GM12878 (cell line): ENCODE measurements around the gene FNDC3B. TPM values are rescaled to one million over a fixed set of nuclear protein-coding genes. Genes with fewer than 3 reads are reported as not detected.

Source experiments
- ATAC-seq: fragments of 200-7000 bp; cut with Tn5 transposase; 3 replicates; pipeline ENCODE4 v1.9.1; 2020; ENCODE audit warnings: mild to moderate bottlenecking, moderate library complexity
- BruUV-seq: library from RNA; stranded (reverse); fragments of 400-500 nt; replicated peaks from 2 replicates; lab custom pipeline; 2021; lab: Mats Ljungman, UMichigan
- CTCF ChIA-PET: fragments of 300-600 bp; sonication (Branson Sonifier 250); formaldehyde crosslinking; extraction: SDS; loops from one replicate; lab custom pipeline; 2021; ENCODE audit warnings: inconsistent platforms; lab: Yijun Ruan, JAX
- POLR2A ChIA-PET: fragments of 350-600 bp; formaldehyde crosslinking; extraction: SDS; loops from one replicate; lab custom pipeline; 2021; ENCODE audit warnings: inconsistent platforms; lab: Charles Lee
- RAD21 ChIA-PET: fragments of 300-600 bp; sonication (Branson Sonifier 250); formaldehyde crosslinking; loops from one replicate; lab custom pipeline; 2023; ENCODE audit warnings: antibody characterized with exemption; ENCODE audit not compliant: unreplicated experiment; lab: Charles Lee
- SMC1A ChIA-PET: fragments of 300-600 bp; sonication (Branson Sonifier 250); formaldehyde crosslinking; loops from one replicate; lab custom pipeline; 2023; ENCODE audit not compliant: unreplicated experiment, uncharacterized antibody; lab: Charles Lee
- DNase-seq: peaks from one replicate; pipeline ENCODE4 v3.0.0-alpha.2; 2011; ENCODE audit warnings: low read depth, low spot score
- FAIRE-seq: peaks from 3 replicates; lab custom pipeline; 2011; peaks lifted over from hg19 to GRCh38; lab: Jason Lieb, UNC
- H2AFZ ChIP-seq: 2 replicates; pipeline ENCODE4 v1.6.0; 2011; ENCODE audit warnings: low read depth, low read length, control low read depth; ENCODE audit not compliant: control insufficient read depth
- H3K27ac ChIP-seq: 2 replicates; pipeline ENCODE4 v1.5.1; 2011; ENCODE audit warnings: control low read depth; ENCODE audit not compliant: control insufficient read depth, insufficient read depth
- H3K27me3 ChIP-seq, 2 experiments: replicated peaks in 1 of 2; 2 replicates each; pipeline versions ENCODE4 v1.6.0 to v1.6.1; 2011; ENCODE audit warnings: low read length in 1 of 2; ENCODE audit not compliant: control insufficient read depth in 2 of 2, insufficient read depth in 2 of 2
- H3K36me3 ChIP-seq, 2 experiments: 2 replicates each; pipeline ENCODE4 v1.5.1; 2011; ENCODE audit warnings: low read length in 1 of 2; ENCODE audit not compliant: control insufficient read depth in 2 of 2, insufficient read depth in 2 of 2
- H3K4me1 ChIP-seq: 2 replicates; pipeline ENCODE4 v1.6.1; 2011; ENCODE audit warnings: mild to moderate bottlenecking, low read length, moderate library complexity, mixed read lengths; ENCODE audit not compliant: control insufficient read depth, insufficient read depth
- H3K4me2 ChIP-seq: 2 replicates; pipeline ENCODE4 v1.6.0; 2011; ENCODE audit warnings: control low read depth; ENCODE audit not compliant: control insufficient read depth, insufficient read depth
- H3K4me3 ChIP-seq: fragments of 200-600 bp; sonication (generic); 2 replicates; pipeline ENCODE4 v1.5.1; 2016
- H3K79me2 ChIP-seq: 2 replicates; pipeline ENCODE4 v1.6.0; 2011; ENCODE audit warnings: low read length; ENCODE audit not compliant: control insufficient read depth, insufficient read depth
- H3K9ac ChIP-seq: 2 replicates; pipeline ENCODE4 v1.8.0; 2011; ENCODE audit warnings: low read length, control low read depth, mixed read lengths; ENCODE audit not compliant: control insufficient read depth, insufficient read depth
- H3K9me3 ChIP-seq: replicated peaks from 3 replicates; pipeline ENCODE4 v1.5.1; 2011; ENCODE audit warnings: mild to moderate bottlenecking, low read length; ENCODE audit not compliant: control insufficient read depth, insufficient read depth
- H4K20me1 ChIP-seq: 2 replicates; pipeline ENCODE4 v1.6.0; 2011; ENCODE audit not compliant: control insufficient read depth, insufficient read depth
- ATF7 ChIP-seq: fragments of 450-650 bp; IDR thresholded peaks from 2 replicates; pipeline ENCODE4 v1.6.1; 2016; ENCODE audit warnings: low read depth, mild to moderate bottlenecking
- CBX3 ChIP-seq: fragments of 200-600 bp; sonication (generic); IDR thresholded peaks from 2 replicates; pipeline ENCODE4 v1.6.1; 2016; ENCODE audit warnings: low read depth, borderline replicate concordance
- MEF2B ChIP-seq: fragments of 450-650 bp; IDR thresholded peaks from 2 replicates; pipeline ENCODE4 v1.6.1; 2018; ENCODE audit warnings: mild to moderate bottlenecking, moderate library complexity; ENCODE audit not compliant: partially characterized antibody, poor library complexity, severe bottlenecking
- TARDBP ChIP-seq: IDR thresholded peaks from 2 replicates; pipeline ENCODE4 v1.6.1; 2016; ENCODE audit warnings: borderline replicate concordance
- WGBS: methylation state at CpG from one replicate; pipeline ENCODE4 v1.1.6; 2016; ENCODE audit warnings: low lambda C conversion rate; ENCODE audit not compliant: insufficient replicate concordance, insufficient coverage; ENCODE audit errors: missing lambda C conversion rate; 5-methylcytosine and 5-hydroxymethylcytosine counted together
- in situ Hi-C: fragments of 300-500 bp; cut with MboI; formaldehyde crosslinking; loops from 9 replicates; pipeline ENCODE4 v1.14.3; 2018; ENCODE audit warnings: mixed read lengths
- intact Hi-C: fragments of 100-400 bp; cut with micrococcal nuclease; formaldehyde crosslinking; loops from one replicate; pipeline ENCODE4 v1.14.2; 2022; ENCODE audit not compliant: unreplicated experiment
- polyA plus RNA-seq, 11 experiments: library from polyadenylated mRNA; depleted of rRNA in 4 of 11; unstranded in 6 of 11; stranded (reverse) in 5 of 11; fragments of >200 nt; fragmentation: Nextera tagmentation in 4 of 11; fragmentation: Illumina TruSeq in 1 of 11; extraction: Ambion mirVana in 4 of 11; extraction: Trizol in 1 of 11; gene quantifications; 1 replicate in 1 of 11; 2 replicates in 10 of 11; pipeline versions ENCODE4 v1.2.1 to v1.2.3, GENCODE V29; 2011 to 2016; ENCODE audit warnings: inconsistent platforms in 2 of 11, missing spikeins in 2 of 11, low read depth in 1 of 11
- total RNA-seq, 4 experiments: library from RNA; depleted of rRNA in 3 of 4; stranded (reverse); fragments of >200 nt in 3 of 4; fragmentation: Illumina TruSeq in 1 of 4; extraction: Trizol in 1 of 4; gene quantifications; 2 replicates each; pipeline versions ENCODE4 v1.2.1 to v1.2.3, GENCODE V29; 2013 to 2021
- TF ChIP-seq, protein P1 (sequence below): fragments of 450-650 bp; IDR thresholded peaks from 2 replicates; pipeline ENCODE4 v1.6.1; 2016; ENCODE audit warnings: mild to moderate bottlenecking, moderate library complexity, borderline replicate concordance
- TF ChIP-seq, protein P2 (sequence below): fragments of 450-650 bp; IDR thresholded peaks from 2 replicates; pipeline ENCODE4 v1.6.1; 2017; ENCODE audit warnings: mild to moderate bottlenecking, low read depth, inconsistent platforms; ENCODE audit not compliant: poor library complexity, severe bottlenecking
- TF ChIP-seq, protein P3 (sequence below), 3 experiments: IDR thresholded peaks in 2 of 3; conservative IDR thresholded peaks in 1 of 3; 2 replicates each; pipeline ENCODE4 v1.5.1; 2011; ENCODE audit warnings: low read depth in 3 of 3, low read length in 3 of 3, mild to moderate bottlenecking in 3 of 3, control low read depth in 2 of 3, moderate library complexity in 2 of 3, inconsistent platforms in 1 of 3, mixed read lengths in 1 of 3; ENCODE audit not compliant: control insufficient read depth in 2 of 3, insufficient read depth in 1 of 3; ENCODE audit errors: extremely low read depth in 1 of 3
- TF ChIP-seq, protein P4 (sequence below): fragments of 450-650 bp; IDR thresholded peaks from 2 replicates; pipeline ENCODE4 v1.6.1; 2017; ENCODE audit warnings: mild to moderate bottlenecking, moderate library complexity

The FNDC3B gene
- total and polyA plus RNA-seq, 10 of the 15 experiments (the other 5 are each of a cell fraction or from before 2014, with no cell fraction given) = 7.9 to 35.0 (median 18.5) TPM

DNA sequence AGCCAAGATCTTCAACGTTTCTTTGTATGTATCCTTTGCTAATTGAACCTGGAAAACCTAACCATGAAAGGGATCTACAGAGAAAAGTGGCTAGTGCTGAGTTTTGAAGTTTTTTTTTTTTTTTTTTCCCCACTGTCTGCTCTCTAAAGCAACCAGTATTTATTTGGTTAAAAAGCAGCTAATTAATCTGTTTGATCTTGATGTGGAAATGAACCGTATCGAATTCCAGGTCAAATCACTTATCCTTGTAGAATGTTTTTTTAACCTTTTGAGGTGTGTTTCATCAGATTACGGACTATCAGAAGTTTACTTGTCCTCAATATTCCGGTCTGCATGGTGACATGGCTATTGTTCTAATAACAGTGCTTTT lies 117.2 kb downstream of the FNDC3B start (continued):
- TF ChIP-seq, protein P1, sequence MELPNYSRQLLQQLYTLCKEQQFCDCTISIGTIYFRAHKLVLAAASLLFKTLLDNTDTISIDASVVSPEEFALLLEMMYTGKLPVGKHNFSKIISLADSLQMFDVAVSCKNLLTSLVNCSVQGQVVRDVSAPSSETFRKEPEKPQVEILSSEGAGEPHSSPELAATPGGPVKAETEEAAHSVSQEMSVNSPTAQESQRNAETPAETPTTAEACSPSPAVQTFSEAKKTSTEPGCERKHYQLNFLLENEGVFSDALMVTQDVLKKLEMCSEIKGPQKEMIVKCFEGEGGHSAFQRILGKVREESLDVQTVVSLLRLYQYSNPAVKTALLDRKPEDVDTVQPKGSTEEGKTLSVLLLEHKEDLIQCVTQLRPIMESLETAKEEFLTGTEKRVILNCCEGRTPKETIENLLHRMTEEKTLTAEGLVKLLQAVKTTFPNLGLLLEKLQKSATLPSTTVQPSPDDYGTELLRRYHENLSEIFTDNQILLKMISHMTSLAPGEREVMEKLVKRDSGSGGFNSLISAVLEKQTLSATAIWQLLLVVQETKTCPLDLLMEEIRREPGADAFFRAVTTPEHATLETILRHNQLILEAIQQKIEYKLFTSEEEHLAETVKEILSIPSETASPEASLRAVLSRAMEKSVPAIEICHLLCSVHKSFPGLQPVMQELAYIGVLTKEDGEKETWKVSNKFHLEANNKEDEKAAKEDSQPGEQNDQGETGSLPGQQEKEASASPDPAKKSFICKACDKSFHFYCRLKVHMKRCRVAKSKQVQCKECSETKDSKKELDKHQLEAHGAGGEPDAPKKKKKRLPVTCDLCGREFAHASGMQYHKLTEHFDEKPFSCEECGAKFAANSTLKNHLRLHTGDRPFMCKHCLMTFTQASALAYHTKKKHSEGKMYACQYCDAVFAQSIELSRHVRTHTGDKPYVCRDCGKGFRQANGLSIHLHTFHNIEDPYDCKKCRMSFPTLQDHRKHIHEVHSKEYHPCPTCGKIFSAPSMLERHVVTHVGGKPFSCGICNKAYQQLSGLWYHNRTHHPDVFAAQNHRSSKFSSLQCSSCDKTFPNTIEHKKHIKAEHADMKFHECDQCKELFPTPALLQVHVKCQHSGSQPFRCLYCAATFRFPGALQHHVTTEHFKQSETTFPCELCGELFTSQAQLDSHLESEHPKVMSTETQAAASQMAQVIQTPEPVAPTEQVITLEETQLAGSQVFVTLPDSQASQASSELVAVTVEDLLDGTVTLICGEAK = no peak
- TF ChIP-seq ATF7 = no peak

DNA sequence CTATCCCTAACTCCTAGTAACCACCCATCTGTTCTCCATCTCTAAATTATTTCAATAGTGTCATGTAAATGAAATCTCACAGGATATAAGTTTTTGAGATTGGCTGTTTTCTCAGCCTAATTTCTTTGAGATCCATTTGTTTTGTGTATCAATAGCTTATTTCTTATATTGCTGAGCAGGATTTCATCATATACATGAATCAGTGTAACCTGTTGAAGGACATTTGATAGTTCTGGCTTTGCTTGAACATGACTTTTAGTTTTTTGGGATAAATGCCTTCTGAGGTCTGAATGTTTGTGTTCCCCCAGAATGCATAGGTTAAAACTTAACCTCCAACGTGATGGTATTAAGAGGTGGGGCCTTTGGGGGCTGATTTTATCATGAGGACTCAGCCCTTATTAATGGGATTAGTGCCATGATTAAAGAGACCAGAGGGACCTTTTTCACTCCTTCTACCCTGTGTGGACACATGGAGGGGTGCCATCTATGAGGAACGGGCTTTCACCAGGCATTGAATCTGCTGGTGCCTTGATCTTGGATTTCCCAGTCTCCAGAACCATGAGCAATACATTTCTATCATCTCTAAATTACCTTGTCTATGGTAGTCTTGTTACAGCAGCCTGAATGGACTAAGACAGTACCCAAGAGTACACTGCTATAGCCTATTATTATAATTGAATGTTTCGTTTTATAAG lies 118.3 kb downstream of the FNDC3B start:
- Histone ChIP-seq H3K79me2 (peaks cover 48% of the 10 kb centered on the region), H3K9ac (no peak overlapping the region), H3K4me3 (no peak overlapping the region), H3K4me1 (peaks cover 31% of the 10 kb centered on the region), H2AFZ (no peak overlapping the region), H3K4me2 (no peak overlapping the region), H4K20me1 (no peaks in the 10 kb centered on the region; the same call in 1 of the 2 replicates), H3K36me3 (no peaks in the 10 kb centered on the region; a peak in 1 of 4 replicates), H3K27ac (no peak overlapping the region), H3K27me3 (no peaks in the 10 kb centered on the region), H3K9me3 (no peaks in the 10 kb centered on the region; the same call in 1 of the 3 replicates)
- ChIA-PET CTCF (interaction anchor here (0.6 to 1.4 kb wide), 4 partner anchors 8 to 173 kb away, joined by 3 to 4 read pairs (median 3); no protein-coding TSS in a partner anchor), RAD21 (no interaction called here), POLR2A (no interaction called here), SMC1A (interaction anchor here (0.8 to 23.1 kb wide), 4 partner anchors 9 to 54 kb away, joined by 3 to 441 read pairs (median 129); no protein-coding TSS in a partner anchor)
- BruUV-seq = no TSS peak
- ATAC-seq (no peak), FAIRE-seq (no peak), DNase-seq (no peak)
- in situ Hi-C loops (no loop called here), intact Hi-C loops (no loop called here)
- 93% methylated on average over 3 of the region's 3 CpGs for WGBS
- no peak for TF ChIP-seq CBX3
- TF ChIP-seq, protein P2, sequence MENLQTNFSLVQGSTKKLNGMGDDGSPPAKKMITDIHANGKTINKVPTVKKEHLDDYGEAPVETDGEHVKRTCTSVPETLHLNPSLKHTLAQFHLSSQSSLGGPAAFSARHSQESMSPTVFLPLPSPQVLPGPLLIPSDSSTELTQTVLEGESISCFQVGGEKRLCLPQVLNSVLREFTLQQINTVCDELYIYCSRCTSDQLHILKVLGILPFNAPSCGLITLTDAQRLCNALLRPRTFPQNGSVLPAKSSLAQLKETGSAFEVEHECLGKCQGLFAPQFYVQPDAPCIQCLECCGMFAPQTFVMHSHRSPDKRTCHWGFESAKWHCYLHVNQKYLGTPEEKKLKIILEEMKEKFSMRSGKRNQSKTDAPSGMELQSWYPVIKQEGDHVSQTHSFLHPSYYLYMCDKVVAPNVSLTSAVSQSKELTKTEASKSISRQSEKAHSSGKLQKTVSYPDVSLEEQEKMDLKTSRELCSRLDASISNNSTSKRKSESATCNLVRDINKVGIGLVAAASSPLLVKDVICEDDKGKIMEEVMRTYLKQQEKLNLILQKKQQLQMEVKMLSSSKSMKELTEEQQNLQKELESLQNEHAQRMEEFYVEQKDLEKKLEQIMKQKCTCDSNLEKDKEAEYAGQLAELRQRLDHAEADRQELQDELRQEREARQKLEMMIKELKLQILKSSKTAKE = no peak
- no peak for TF ChIP-seq MEF2B
- TF ChIP-seq, protein P3, sequence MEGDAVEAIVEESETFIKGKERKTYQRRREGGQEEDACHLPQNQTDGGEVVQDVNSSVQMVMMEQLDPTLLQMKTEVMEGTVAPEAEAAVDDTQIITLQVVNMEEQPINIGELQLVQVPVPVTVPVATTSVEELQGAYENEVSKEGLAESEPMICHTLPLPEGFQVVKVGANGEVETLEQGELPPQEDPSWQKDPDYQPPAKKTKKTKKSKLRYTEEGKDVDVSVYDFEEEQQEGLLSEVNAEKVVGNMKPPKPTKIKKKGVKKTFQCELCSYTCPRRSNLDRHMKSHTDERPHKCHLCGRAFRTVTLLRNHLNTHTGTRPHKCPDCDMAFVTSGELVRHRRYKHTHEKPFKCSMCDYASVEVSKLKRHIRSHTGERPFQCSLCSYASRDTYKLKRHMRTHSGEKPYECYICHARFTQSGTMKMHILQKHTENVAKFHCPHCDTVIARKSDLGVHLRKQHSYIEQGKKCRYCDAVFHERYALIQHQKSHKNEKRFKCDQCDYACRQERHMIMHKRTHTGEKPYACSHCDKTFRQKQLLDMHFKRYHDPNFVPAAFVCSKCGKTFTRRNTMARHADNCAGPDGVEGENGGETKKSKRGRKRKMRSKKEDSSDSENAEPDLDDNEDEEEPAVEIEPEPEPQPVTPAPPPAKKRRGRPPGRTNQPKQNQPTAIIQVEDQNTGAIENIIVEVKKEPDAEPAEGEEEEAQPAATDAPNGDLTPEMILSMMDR (IDR thresholded peaks at IDR 0.05 in 2 of 3, conservative IDR thresholded peaks at IDR 0.05 in 1 of 3; ENCODE audit: control insufficient read depth in 2 of 3, extremely low read depth in 1 of 3, insufficient read depth in 1 of 3, low read depth in 3 of 3, low read length in 3 of 3) = no peak
- TF ChIP-seq TARDBP = no peak
- TF ChIP-seq, protein P4, sequence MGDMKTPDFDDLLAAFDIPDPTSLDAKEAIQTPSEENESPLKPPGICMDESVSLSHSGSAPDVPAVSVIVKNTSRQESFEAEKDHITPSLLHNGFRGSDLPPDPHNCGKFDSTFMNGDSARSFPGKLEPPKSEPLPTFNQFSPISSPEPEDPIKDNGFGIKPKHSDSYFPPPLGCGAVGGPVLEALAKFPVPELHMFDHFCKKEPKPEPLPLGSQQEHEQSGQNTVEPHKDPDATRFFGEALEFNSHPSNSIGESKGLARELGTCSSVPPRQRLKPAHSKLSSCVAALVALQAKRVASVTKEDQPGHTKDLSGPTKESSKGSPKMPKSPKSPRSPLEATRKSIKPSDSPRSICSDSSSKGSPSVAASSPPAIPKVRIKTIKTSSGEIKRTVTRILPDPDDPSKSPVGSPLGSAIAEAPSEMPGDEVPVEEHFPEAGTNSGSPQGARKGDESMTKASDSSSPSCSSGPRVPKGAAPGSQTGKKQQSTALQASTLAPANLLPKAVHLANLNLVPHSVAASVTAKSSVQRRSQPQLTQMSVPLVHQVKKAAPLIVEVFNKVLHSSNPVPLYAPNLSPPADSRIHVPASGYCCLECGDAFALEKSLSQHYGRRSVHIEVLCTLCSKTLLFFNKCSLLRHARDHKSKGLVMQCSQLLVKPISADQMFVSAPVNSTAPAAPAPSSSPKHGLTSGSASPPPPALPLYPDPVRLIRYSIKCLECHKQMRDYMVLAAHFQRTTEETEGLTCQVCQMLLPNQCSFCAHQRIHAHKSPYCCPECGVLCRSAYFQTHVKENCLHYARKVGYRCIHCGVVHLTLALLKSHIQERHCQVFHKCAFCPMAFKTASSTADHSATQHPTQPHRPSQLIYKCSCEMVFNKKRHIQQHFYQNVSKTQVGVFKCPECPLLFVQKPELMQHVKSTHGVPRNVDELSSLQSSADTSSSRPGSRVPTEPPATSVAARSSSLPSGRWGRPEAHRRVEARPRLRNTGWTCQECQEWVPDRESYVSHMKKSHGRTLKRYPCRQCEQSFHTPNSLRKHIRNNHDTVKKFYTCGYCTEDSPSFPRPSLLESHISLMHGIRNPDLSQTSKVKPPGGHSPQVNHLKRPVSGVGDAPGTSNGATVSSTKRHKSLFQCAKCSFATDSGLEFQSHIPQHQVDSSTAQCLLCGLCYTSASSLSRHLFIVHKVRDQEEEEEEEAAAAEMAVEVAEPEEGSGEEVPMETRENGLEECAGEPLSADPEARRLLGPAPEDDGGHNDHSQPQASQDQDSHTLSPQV = no peak
